Dendritic cell treated with granulocyte-macrophage colony-stimulating factor and Interleukin-4, amounts not matched to agents 40 ng/mL and 50 ng/mL, for 4 days (primary cell): ENCODE results near the gene DMGDH.
A peak's percentile ranks its signal among the peaks of the same experiment; 100 is the strongest.

Experiments used
- H3K27ac Mint-ChIP-seq: one replicate; pipeline ENCODE4 v1.8.0; 2022; ENCODE audit warnings: mild to moderate bottlenecking, mixed read lengths
- H3K27me3 Mint-ChIP-seq: one replicate; pipeline ENCODE4 v1.8.0; 2022; ENCODE audit warnings: mild to moderate bottlenecking, mixed read lengths
- H3K36me3 Mint-ChIP-seq: one replicate; pipeline ENCODE4 v1.8.0; 2022; ENCODE audit warnings: low read depth, mixed read lengths
- H3K4me1 Mint-ChIP-seq: one replicate; pipeline ENCODE4 v1.8.0; 2022; ENCODE audit warnings: low read depth, mixed read lengths
- H3K4me3 Mint-ChIP-seq: one replicate; pipeline ENCODE4 v1.8.0; 2022; ENCODE audit warnings: mild to moderate bottlenecking, moderate library complexity, mixed read lengths
- H3K9me3 Mint-ChIP-seq: one replicate; pipeline ENCODE4 v1.8.0; 2022; ENCODE audit warnings: mixed read lengths
- intact Hi-C: fragments of 100-400 bp; cut with micrococcal nuclease; formaldehyde crosslinking; loops from one replicate; pipeline ENCODE4 v1.15.0; 2022

Gene DMGDH

DNA sequence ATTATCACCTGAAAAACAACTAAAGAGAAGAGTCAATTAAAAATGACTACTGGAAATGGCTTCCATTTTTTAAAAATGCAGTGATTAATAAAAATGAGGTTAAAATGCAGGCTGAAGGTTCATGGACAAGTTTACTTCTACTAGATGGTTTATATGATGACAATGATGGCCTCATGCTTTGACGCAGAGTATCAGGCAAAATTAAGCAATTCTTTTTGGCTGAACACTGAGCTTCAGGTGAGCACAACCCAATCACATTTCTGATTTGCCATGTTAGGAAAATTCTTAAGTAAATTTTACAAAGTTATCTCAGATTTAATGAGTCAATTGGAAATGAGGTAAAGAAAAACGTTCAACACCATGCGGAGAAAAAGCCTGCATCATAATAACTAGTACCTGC is 22.3 kb downstream of the DMGDH start:
- H3K27ac Mint-ChIP-seq: no peak overlapping the region
- H3K36me3 Mint-ChIP-seq: no peaks in the 10 kb centered on the region
- H3K27me3 Mint-ChIP-seq: no peaks in the 10 kb centered on the region
- intact Hi-C loops: no loop called here
- no peak overlapping the region for H3K4me3 Mint-ChIP-seq
- no peaks in the 10 kb centered on the region for H3K9me3 Mint-ChIP-seq
- no peaks in the 10 kb centered on the region for H3K4me1 Mint-ChIP-seq

DNA sequence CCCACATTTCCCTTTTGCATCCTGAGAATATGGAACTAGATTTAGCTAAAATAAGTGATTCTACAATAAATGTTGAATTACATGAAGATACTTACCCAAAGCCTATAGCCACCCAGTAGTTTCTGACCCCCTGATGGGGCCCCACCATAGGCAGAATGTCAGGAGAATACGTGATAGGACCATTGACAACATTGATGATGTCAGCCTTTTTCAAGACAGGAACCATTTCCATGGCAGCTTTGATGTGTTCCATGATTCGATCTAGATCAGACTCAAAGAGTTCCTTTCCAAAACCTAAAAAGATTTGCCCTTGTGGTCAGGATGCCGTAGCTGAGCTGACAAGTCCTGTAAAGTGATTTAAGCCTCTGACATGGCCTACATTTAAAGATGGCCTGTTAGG is 27.3 kb downstream of the DMGDH start:
- H3K9me3 Mint-ChIP-seq: no peaks in the 10 kb centered on the region
- H3K27me3 Mint-ChIP-seq: no peaks in the 10 kb centered on the region
- intact Hi-C loops: no loop called here
- no peak overlapping the region for H3K27ac Mint-ChIP-seq
- no peak overlapping the region for H3K4me3 Mint-ChIP-seq
- H3K36me3 Mint-ChIP-seq: no peaks in the 10 kb centered on the region
- H3K4me1 Mint-ChIP-seq: no peaks in the 10 kb centered on the region

DNA sequence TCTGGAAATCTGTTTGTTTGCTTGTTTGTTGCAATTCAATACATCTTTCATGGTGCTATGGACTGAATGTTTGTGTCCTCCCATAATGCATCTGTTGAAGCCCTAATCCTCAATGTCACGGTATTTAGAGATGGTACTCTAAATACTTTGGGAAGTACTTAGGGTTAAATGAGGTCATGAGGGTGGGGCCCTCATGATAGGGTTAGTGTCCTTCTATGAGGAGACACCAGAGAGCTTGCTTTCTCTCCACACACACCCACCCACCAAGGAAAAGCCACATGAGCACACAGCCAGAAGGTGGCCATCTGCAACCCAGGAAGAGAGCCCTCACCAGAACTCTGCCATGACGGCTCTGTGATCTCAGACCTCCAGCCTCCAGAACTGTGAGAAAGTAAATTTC is 32.7 kb downstream of the DMGDH start:
- no peak overlapping the region for H3K27ac Mint-ChIP-seq
- no peaks in the 10 kb centered on the region for H3K9me3 Mint-ChIP-seq
- no peaks in the 10 kb centered on the region for H3K27me3 Mint-ChIP-seq
- no peak overlapping the region for H3K4me3 Mint-ChIP-seq
- intact Hi-C loops: no loop called here
- no peaks in the 10 kb centered on the region for H3K36me3 Mint-ChIP-seq
- no peaks in the 10 kb centered on the region for H3K4me1 Mint-ChIP-seq

DNA sequence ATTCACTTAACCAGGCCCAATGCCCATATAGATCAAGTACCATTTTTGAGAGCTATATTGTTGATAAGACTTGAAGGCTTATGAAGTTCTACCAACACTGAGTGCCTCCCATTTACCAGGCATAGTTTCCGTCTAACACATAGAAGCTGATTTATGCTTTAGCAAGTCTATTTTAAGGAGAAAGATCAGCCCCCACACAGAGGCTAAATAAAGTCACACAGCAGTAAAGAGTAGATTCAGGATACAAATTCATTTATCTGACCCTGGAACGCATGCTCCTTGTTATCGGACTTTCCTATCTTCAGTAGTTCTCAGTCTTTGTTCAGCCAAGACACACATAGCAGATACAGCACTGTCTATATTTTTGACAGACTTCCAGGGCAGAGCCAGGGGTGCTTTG is 34.2 kb downstream of the DMGDH start:
- H3K4me1 Mint-ChIP-seq: no peaks in the 10 kb centered on the region
- no peaks in the 10 kb centered on the region for H3K9me3 Mint-ChIP-seq
- H3K4me3 Mint-ChIP-seq: no peak overlapping the region
- no peaks in the 10 kb centered on the region for H3K27me3 Mint-ChIP-seq
- intact Hi-C loops: no loop called here
- no peak overlapping the region for H3K27ac Mint-ChIP-seq
- H3K36me3 Mint-ChIP-seq: no peaks in the 10 kb centered on the region

DNA sequence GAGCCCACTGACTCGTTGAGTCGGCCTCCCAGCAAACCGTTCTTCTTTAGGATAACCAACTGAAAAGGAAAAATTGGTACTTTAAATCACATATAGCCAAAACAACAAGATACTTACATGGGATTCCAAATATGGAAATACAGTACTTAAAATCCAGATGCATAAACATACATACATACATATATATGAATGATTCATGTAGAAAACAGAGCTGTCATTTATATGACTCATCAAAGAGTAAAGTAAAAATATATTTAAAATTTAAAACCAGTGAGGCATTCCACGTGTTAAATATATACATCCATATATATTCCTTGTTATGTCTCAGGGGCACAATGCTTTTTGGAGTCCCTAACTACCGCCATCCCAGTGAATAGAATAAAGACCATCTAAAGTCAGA is 36.7 kb downstream of the DMGDH start:
- H3K9me3 Mint-ChIP-seq: no peaks in the 10 kb centered on the region
- no peaks in the 10 kb centered on the region for H3K4me1 Mint-ChIP-seq
- H3K27ac Mint-ChIP-seq: no peak overlapping the region
- intact Hi-C loops: no loop called here
- no peaks in the 10 kb centered on the region for H3K36me3 Mint-ChIP-seq
- no peak overlapping the region for H3K4me3 Mint-ChIP-seq
- H3K27me3 Mint-ChIP-seq: peaks cover 2% of the 10 kb centered on the region

DNA sequence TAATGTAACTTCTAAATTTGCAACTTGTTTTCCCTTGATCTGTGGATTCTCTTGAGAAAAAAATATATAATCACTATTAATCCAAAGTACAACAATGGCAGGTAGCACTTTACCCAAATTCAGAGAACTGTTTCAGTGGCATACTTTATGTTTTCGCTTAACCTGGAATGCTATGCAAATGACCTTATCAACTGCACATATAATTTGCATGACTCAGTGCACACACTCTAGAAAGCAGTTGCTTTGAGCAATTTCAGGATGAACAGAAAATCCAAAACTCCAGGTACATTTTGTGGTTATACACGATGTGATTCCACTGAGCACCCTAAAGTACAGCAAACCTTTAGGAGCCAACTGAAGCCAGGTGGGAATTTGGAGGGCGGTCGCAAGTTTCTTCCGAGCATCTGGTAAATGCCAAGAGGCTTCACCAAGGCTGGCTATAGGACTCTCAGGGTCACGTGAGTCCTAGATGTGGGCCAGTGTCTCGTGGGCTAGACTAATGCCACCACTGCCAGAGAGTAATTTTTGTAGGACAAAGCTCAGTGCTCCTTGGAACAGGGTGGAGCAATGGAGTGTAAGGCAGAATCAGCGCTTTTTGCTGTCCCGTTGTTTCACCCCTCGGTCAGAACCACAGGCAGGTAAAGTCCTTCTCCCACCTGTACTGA is 37.3 kb downstream of the DMGDH start:
- no peak overlapping the region for H3K27ac Mint-ChIP-seq
- no peaks in the 10 kb centered on the region for H3K9me3 Mint-ChIP-seq
- no peaks in the 10 kb centered on the region for H3K4me1 Mint-ChIP-seq
- H3K36me3 Mint-ChIP-seq: no peaks in the 10 kb centered on the region
- no peak overlapping the region for H3K4me3 Mint-ChIP-seq
- peaks cover 6% of the 10 kb centered on the region for H3K27me3 Mint-ChIP-seq
- intact Hi-C loops: no loop called here

DNA sequence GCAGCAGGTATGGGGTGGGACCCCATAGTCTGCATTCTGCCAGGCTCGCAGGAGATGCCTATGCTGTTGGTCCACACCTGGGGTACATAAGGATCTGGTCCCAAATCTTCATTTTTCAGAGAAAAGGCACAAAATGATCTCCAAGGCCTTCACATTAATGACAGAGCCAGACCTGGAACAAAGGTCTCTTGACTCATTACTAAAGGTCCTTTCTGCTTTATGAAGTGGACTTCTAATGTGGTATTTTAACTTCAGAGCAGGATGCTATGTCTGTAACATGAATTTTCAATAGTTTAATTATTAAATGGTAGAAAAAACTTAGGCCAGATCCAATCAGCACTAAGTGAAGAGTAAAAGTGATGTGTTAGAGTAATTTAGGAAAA is 38.0 kb downstream of the DMGDH start:
- Mint-ChIP-seq H3K36me3 (no peaks in the 10 kb centered on the region), H3K27ac (no peak overlapping the region), H3K4me3 (no peak overlapping the region), H3K27me3 (peaks cover 9% of the 10 kb centered on the region), H3K9me3 (no peaks in the 10 kb centered on the region), H3K4me1 (no peaks in the 10 kb centered on the region)
- intact Hi-C loops: no loop called here

DNA sequence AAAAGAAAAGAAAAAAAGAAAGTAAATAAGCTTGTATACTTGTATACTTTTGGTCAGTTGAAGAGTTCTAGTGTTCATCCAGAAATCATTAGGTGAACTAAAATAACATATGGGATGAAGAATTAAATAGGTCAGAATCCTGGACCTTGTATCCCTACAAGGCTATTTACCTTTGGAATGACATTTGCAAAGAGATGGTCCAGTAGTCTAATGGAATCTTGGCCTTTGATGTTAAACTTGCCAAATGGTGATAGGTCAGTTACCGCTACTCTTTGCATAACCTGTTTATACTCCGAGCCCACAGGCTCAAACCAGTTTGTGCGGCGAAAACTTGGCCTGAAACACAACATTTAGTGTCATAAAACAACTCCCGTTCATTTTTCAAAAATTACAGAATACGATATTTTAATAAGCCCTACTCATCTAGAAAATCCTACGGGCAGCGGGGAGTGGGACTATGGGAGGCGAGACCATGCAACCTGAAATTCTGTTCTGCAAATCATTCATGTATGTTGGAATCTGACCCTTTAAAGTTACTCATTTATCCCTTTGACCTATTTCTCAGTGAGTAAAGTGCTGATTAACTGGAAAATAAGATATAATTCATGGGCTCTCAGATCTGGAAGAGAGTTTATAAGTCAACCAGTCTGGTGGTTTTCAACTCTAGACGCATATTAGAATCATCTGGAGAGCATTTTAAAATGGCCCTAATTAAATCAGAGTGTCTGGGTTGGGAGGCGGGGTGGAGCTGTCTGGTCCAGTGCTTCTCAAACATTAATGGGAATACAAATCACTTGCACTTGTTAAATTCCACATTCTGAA is 38.6 kb downstream of the DMGDH start:
- intact Hi-C loops: no loop called here

DNA sequence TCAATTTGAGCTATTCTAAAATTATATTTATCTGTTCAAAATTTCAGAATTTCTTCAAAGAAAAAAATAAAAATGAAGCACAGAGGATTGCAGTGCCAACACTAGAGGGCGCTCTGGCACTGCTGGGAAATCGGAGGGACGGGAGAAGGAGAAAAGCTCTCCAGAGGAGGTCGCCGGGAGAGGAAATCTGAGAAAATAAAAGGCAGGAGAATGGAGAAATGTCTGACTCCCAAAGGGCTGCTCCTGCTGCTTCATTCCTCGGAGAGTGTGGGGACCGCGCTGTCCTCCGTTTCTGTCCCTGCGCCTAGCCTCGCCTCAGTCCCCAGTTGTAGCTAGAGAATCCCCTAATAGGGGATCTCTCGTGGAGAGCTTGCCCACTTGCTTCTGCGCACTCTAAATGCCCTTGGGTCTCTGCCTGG is 44.4 kb downstream of the DMGDH start:
- Mint-ChIP-seq H3K27ac (no peak overlapping the region), H3K36me3 (no peaks in the 10 kb centered on the region), H3K4me3 (peak overlapping the region; percentile 28), H3K4me1 (peaks cover 15% of the 10 kb centered on the region), H3K27me3 (peaks cover 31% of the 10 kb centered on the region), H3K9me3 (no peaks in the 10 kb centered on the region)
- intact Hi-C loops: loop anchor here (1.0 kb wide), 2 partner anchors 85 to 108 kb away; no protein-coding TSS in a partner anchor

More for the DNA sequence above, 38.6 kb downstream of the DMGDH start:
- Mint-ChIP-seq H3K4me1 (no peaks in the 10 kb centered on the region), H3K27me3 (peaks cover 9% of the 10 kb centered on the region), H3K9me3 (no peaks in the 10 kb centered on the region), H3K4me3 (no peak overlapping the region), H3K36me3 (no peaks in the 10 kb centered on the region), H3K27ac (no peak overlapping the region)

DNA sequence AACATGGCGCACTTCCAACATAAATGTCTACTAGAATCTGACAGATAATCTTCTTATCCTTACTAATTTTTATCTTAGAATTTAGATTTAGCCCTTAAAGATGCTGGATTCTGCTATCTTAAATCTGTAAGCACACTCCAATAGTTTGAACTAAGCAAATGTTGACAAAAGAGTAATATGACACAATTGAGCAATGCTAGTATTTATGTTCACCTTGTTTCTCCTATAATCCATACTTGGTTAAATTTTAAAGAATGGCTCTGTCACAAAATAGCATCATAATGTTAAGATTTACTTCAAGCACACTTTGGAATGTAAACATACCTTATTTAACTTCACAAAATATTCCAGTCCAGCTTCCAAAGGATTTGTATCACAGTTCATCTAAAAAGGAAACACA is 45.5 kb downstream of the DMGDH start:
- H3K27ac Mint-ChIP-seq: no peak overlapping the region
- peaks cover 39% of the 10 kb centered on the region for H3K27me3 Mint-ChIP-seq
- intact Hi-C loops: loop anchor here (5.0 kb wide), 2 partner anchors 122 to 438 kb away; no protein-coding TSS in a partner anchor
- H3K4me1 Mint-ChIP-seq: peaks cover 15% of the 10 kb centered on the region
- H3K9me3 Mint-ChIP-seq: no peaks in the 10 kb centered on the region
- H3K36me3 Mint-ChIP-seq: no peaks in the 10 kb centered on the region
- H3K4me3 Mint-ChIP-seq: no peak overlapping the region

DNA sequence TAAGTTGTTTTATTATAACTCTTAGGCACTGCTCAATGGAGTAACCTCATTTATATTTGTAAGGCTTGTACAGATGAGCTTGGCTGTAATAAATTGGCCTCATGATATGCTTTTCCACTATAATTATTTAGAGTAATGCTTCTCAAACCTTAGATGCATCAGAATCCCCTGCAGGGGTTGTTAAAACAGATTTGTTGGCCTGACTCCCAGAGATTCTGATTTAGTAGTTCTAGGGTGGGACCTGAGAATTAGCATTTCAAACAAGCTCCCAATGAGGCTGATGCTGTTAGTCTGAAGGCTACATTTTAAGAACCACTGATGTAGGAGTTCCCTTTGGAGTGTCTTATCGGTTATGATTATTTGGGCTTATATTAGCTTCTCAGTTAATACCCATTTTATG is 46.1 kb downstream of the DMGDH start:
- Mint-ChIP-seq H3K27me3 (peaks cover 39% of the 10 kb centered on the region), H3K27ac (no peak overlapping the region), H3K9me3 (no peaks in the 10 kb centered on the region), H3K4me3 (no peak overlapping the region), H3K36me3 (no peaks in the 10 kb centered on the region), H3K4me1 (peaks cover 15% of the 10 kb centered on the region)
- intact Hi-C loops: loop anchor here (5.0 kb wide), 2 partner anchors 121 to 439 kb away; no protein-coding TSS in a partner anchor

DNA sequence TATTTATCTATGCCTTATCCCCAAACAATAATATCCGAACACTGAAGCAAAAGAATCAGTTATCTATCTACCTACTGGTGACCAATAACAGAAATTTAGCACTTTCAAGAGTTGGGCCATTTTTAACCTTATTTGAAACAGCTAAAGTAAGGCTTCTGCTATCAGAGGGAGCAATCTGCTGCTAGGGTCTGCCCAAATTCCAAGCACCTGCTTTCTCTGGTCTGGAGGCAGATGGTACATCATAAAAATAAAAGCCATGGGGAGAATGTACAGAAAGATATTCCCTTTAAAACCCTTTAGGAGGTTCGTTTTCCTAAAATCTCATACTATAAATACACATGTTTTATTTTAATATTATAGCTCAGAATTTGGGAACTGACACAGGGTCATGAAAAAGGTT is 46.7 kb downstream of the DMGDH start:
- Mint-ChIP-seq H3K9me3 (no peaks in the 10 kb centered on the region), H3K27ac (no peak overlapping the region), H3K27me3 (peaks cover 40% of the 10 kb centered on the region), H3K4me3 (no peak overlapping the region), H3K4me1 (peaks cover 15% of the 10 kb centered on the region), H3K36me3 (no peaks in the 10 kb centered on the region)
- intact Hi-C loops: loop anchor here (5.0 kb wide), 2 partner anchors 120 to 440 kb away; no protein-coding TSS in a partner anchor

DNA sequence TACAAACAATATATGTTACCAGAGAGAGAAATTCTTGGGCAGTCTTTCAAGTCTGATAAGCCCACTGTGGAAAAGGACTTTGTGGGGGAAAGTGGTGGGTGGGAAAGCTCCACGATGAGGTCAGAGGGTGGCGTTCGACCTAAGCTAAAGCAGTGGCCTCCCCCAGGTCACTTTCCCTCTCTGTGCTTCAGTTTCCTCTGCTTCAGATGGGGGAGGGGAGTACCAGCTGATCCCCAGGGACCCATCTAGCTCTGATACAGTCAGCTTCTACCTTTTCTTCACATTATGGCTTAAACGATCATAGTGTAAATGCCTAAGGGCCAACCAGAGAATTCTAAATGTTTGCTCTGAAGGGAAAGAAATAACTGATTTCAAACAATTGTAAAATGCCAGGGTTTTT is 47.7 kb downstream of the DMGDH start:
- H3K36me3 Mint-ChIP-seq: no peaks in the 10 kb centered on the region
- peaks cover 36% of the 10 kb centered on the region for H3K27me3 Mint-ChIP-seq
- H3K4me3 Mint-ChIP-seq: no peak overlapping the region
- intact Hi-C loops: loop anchor here (1.0 to 5.0 kb wide), 3 partner anchors 112 to 441 kb away; no protein-coding TSS in a partner anchor
- peaks cover 15% of the 10 kb centered on the region for H3K4me1 Mint-ChIP-seq
- no peaks in the 10 kb centered on the region for H3K9me3 Mint-ChIP-seq
- no peak overlapping the region for H3K27ac Mint-ChIP-seq

DNA sequence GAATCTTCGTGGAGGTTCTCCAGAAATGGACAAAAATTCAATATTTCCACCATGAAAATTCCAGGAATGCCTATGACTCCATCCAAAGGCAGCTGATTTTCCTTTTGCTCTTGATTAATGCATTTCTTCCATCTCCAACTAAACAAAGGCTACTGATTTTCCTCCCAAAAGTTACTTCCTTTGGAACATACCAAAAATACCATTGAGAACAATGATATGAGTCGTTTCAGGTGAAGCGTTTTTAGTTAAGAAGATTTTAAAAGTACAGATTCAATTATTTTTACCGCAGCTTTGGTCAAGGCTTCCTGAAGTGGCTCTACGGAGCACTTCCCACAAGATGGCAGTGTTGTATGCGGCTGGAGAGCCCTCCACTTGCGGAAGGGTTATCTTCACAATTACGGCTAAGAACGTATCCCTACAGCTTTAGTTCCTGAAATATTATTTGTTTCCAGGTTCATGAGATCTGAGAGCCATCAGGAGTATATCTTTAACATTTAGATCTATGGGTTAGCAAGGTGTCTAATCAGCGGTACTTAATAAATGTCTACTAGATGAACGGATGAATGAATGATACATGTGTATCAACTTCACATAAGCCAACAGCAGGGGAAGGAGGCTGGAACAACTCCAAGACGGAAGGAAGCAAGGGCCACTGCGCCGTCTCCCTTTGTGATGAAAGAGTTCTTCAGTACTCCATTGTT is 48.5 kb downstream of the DMGDH start:
- Mint-ChIP-seq H3K27ac (no peak overlapping the region), H3K4me1 (peaks cover 15% of the 10 kb centered on the region), H3K36me3 (no peaks in the 10 kb centered on the region), H3K4me3 (no peak overlapping the region), H3K9me3 (no peaks in the 10 kb centered on the region), H3K27me3 (peaks cover 37% of the 10 kb centered on the region)
- intact Hi-C loops: loop anchor here (1.0 to 5.0 kb wide), 3 partner anchors 112 to 441 kb away; no protein-coding TSS in a partner anchor
